Activated naive CD8-positive, alpha-beta T cell treated with anti-CD3 and anti-CD28 coated beads, Interleukin-2, amount 50 U/mL, for 24 hours (primary cell): ENCODE measurements around the gene IRAK4.

Source experiments
- ATAC-seq: fragments of 150-1000 bp; cut with Tn5 transposase; one replicate; pipeline ENCODE4 v1.10.0; 2021
- DNase-seq: peaks from one replicate; pipeline ENCODE4 v3.0.0; 2021
- H3K27ac Mint-ChIP-seq: one replicate; pipeline ENCODE4 v1.8.0; 2021; ENCODE audit warnings: mild to moderate bottlenecking, mixed read lengths
- H3K27me3 Mint-ChIP-seq: one replicate; pipeline ENCODE4 v1.8.0; 2021; ENCODE audit warnings: mixed read lengths
- H3K36me3 Mint-ChIP-seq: one replicate; pipeline ENCODE4 v1.8.0; 2021; ENCODE audit warnings: low read depth, mixed read lengths
- H3K4me1 Mint-ChIP-seq: one replicate; pipeline ENCODE4 v1.8.0; 2021; ENCODE audit warnings: mixed read lengths
- H3K4me3 Mint-ChIP-seq: one replicate; pipeline ENCODE4 v1.8.0; 2021; ENCODE audit warnings: mild to moderate bottlenecking, moderate library complexity, mixed read lengths
- H3K9me3 Mint-ChIP-seq: one replicate; pipeline ENCODE4 v1.8.0; 2021; ENCODE audit warnings: mixed read lengths

Gene IRAK4

DNA sequence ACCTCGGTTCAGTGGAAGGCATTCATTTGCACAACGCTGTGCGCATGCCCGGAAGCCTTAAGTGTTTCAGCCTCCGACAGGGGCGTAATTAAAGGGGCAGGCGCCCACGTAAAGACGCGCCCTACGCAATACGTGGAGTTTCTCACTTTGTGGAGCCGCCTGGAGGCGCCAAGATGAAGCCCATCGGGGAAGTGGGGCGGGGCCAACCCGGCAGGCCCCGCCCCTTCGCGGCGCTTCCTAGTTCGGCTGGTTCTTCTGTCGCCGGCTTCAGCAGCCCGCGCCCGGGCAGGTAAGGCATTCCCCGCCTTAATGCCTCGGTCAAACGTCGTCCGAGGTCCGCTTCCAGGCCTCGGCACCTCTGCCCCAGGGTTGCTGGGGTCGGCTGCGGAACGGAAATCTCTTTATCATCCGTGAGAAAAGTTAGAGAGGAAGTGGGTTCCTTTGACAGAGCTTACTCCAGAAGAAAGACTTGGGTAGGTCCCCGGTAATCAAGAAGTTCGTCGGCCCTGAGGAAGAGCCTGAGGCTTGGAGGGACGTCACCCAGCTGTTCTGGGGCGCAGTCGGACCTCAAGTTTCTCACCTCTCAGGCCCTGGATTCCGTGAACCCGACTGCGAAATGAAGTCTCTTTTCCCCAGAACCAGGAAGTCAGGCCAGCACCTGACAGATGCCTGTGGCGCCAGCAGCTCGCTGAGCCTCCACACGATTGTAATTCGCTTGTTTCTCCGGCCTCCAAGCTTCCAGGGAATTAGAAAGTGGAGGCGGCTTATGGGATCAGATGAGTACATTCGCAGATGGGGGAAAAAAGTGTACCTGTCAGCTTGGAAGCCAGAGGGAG lies at the start of gene IRAK4, which contains the start of gene PUS7L:
Gene IRAK4 (plus strand): TSS at position 224 of the 836 bp plus-strand sequence. CDS start 9,161 bp downstream, outside the sequence.
Gene PUS7L (minus strand): TSS at position 63 of the 836 bp plus-strand sequence. CDS start 3,545 bp downstream, outside the sequence.
- peak within 1 kb of the TSS; percentile 97 for H3K27ac Mint-ChIP-seq
- no peaks in the 10 kb centered on the region for H3K27me3 Mint-ChIP-seq
- DNase-seq (peak; percentile 93), ATAC-seq (peak; percentile 96)
- peaks cover 68% of the 10 kb centered on the region for H3K4me1 Mint-ChIP-seq
- peak within 1 kb of the TSS; percentile 81 for H3K4me3 Mint-ChIP-seq
- peaks cover 29% of the 10 kb centered on the region for H3K36me3 Mint-ChIP-seq
- peaks cover 5% of the 10 kb centered on the region for H3K9me3 Mint-ChIP-seq

DNA sequence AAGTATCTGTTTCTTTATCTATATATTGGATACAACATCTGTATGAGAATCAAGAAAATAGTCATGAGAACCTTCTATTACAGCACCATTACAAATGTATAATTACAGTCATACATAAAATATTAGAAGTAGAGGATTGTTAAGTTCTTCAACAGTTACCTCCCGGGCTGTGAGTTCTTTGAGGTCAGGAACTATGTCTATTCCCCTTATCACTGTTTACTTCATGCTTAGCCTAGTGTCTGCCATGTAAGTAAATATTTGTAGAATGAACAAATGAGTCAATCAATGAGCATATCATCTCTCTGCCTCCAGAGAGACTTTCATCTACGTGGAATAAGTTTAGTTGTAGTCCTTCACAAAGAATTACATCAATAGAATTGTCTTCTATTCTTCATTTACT lies 47.4 kb upstream of the IRAK4 start:
- Mint-ChIP-seq H3K4me3 (no peak overlapping the region), H3K4me1 (no peaks in the 10 kb centered on the region), H3K9me3 (peaks cover 23% of the 10 kb centered on the region), H3K27me3 (peaks cover 10% of the 10 kb centered on the region), H3K27ac (no peak overlapping the region), H3K36me3 (no peaks in the 10 kb centered on the region)
- ATAC-seq: no peak
- no peak for DNase-seq

DNA sequence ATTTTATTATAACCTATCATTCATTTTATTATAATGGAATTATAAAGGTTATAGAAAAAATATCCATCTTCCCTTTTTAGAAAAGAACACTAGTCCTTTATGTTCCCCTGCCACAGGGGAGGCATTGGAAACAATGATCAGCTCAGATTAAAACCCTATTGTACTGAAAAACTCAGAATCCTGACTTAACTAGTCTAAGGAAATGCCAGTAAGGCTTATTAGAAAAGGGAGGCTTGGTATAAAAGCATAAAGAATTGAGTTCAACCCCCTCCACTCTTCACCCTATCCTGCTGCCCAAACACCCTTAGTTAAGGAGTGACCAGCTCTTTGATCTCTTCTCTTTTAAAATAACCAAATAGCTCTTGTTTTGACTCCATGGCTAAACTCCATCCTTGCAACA lies 36.1 kb upstream of the IRAK4 start:
- ATAC-seq (no peak), DNase-seq (no peak)
- H3K27ac Mint-ChIP-seq: no peak overlapping the region
- peaks cover 14% of the 10 kb centered on the region for H3K36me3 Mint-ChIP-seq
- no peaks in the 10 kb centered on the region for H3K27me3 Mint-ChIP-seq
- H3K4me3 Mint-ChIP-seq: no peak overlapping the region
- H3K9me3 Mint-ChIP-seq: no peaks in the 10 kb centered on the region
- H3K4me1 Mint-ChIP-seq: no peaks in the 10 kb centered on the region

DNA sequence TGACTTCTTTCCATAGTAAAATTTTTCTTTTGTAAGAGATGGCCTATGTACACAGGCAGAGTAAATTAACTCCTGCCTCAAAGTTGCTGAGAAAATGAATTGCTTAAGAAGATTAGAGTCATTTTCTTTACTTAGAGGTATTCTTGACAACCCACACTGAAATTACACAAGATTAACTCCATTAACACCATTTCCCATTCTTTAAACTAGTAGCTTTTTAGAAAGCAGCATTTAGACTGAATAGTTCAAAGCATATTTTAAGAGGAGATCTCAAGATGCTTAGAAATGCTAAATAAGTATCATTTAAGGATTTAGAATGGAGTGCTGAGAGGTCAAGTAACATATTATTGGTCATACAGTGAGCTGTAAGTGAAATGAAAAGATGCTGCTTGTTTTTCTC lies 35.6 kb upstream of the IRAK4 start:
- H3K36me3 Mint-ChIP-seq: peaks cover 14% of the 10 kb centered on the region
- H3K27ac Mint-ChIP-seq: no peak overlapping the region
- H3K4me3 Mint-ChIP-seq: no peak overlapping the region
- no peaks in the 10 kb centered on the region for H3K4me1 Mint-ChIP-seq
- H3K9me3 Mint-ChIP-seq: no peaks in the 10 kb centered on the region
- DNase-seq (no peak), ATAC-seq (no peak)
- no peaks in the 10 kb centered on the region for H3K27me3 Mint-ChIP-seq

DNA sequence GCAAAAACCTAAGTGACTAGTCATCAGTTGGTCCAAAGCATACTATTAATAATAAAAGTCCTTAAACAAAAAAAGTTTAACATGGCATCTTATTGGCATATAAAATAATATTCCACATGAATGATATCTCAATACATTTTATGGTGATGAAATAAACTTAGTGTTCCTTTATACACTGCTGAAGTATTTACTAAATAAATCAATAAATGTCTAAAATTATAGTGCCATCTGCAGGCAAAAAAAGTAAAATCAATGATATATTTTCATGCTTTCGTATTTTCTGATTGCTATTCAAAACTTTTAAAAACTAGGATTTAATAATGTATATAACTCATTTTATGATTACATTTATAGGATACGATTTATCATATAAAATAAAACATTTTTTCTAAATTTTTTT lies 30.6 kb upstream of the IRAK4 start:
- H3K27me3 Mint-ChIP-seq: no peaks in the 10 kb centered on the region
- H3K36me3 Mint-ChIP-seq: peaks cover 14% of the 10 kb centered on the region
- no peak for DNase-seq
- peaks cover 12% of the 10 kb centered on the region for H3K4me1 Mint-ChIP-seq
- ATAC-seq: no peak
- H3K9me3 Mint-ChIP-seq: no peaks in the 10 kb centered on the region
- H3K4me3 Mint-ChIP-seq: no peak overlapping the region
- no peak overlapping the region for H3K27ac Mint-ChIP-seq

DNA sequence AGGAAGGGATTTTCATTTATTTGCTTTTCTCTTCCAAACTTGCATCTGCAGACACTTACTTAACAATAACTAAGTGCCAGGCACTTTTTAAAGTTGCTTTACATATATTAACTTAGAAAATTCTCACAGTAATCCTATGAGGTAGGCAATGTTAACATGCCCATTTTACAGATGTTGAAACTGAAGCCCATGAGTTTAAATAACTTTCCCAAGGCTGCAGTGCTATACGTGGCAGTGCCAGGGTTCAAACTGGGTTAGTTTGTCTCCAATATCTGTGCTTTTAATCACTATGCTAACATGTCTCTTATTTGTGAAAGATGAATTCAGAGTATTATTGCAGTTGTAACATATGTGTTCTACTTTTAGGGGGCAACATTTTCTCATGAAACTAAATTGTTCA lies 30.1 kb upstream of the IRAK4 start:
- Mint-ChIP-seq H3K36me3 (peaks cover 15% of the 10 kb centered on the region), H3K27me3 (no peaks in the 10 kb centered on the region), H3K4me1 (peaks cover 12% of the 10 kb centered on the region), H3K27ac (no peak overlapping the region), H3K4me3 (no peak overlapping the region), H3K9me3 (no peaks in the 10 kb centered on the region)
- ATAC-seq (no peak), DNase-seq (no peak)

DNA sequence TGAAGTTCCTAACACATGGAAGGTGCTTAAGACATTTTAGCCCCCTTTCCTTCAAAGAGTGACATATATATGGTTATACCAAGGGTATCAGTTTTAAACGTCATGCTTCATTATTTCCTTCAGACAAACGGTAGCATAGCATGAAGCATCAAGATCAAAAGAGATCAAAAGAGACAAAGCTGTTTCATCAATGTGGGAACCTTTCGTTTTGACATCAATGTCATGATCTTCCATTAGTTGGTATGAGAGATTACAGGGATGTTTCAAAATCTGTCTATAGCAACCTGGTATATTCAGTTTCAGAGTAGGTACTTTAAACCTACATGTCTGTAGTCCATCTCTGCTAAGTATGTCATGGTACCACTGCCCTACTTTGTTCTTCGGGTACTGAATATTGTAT lies 28.5 kb upstream of the IRAK4 start:
- H3K36me3 Mint-ChIP-seq: peaks cover 21% of the 10 kb centered on the region
- H3K9me3 Mint-ChIP-seq: no peaks in the 10 kb centered on the region
- peaks cover 12% of the 10 kb centered on the region for H3K4me1 Mint-ChIP-seq
- H3K27me3 Mint-ChIP-seq: no peaks in the 10 kb centered on the region
- peak overlapping the region; percentile 21 for H3K27ac Mint-ChIP-seq
- no peak overlapping the region for H3K4me3 Mint-ChIP-seq
- ATAC-seq (peak; percentile 96), DNase-seq (no peak)

DNA sequence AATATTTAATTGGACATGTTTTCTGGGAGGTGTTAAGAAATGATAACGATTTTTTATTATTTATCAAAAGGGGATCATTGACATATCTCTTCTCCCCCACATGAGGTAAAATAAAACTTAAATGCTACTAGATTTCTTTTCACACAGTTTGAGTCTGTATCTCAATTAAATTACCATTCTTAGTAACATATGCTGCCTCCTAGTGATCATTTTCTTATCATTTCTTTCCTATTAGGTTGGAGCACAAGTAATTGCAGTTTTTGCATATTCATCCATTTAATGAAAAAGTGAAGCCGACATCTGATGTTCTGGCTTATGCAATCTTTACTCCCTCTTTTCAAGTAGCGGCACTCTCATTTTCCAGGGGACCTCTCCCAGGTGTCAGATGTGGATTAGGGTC lies 25.1 kb upstream of the IRAK4 start:
- Mint-ChIP-seq H3K27me3 (no peaks in the 10 kb centered on the region), H3K4me1 (peaks cover 12% of the 10 kb centered on the region), H3K4me3 (no peak overlapping the region), H3K27ac (no peak overlapping the region), H3K9me3 (no peaks in the 10 kb centered on the region), H3K36me3 (peaks cover 28% of the 10 kb centered on the region)
- DNase-seq: no peak
- no peak for ATAC-seq

DNA sequence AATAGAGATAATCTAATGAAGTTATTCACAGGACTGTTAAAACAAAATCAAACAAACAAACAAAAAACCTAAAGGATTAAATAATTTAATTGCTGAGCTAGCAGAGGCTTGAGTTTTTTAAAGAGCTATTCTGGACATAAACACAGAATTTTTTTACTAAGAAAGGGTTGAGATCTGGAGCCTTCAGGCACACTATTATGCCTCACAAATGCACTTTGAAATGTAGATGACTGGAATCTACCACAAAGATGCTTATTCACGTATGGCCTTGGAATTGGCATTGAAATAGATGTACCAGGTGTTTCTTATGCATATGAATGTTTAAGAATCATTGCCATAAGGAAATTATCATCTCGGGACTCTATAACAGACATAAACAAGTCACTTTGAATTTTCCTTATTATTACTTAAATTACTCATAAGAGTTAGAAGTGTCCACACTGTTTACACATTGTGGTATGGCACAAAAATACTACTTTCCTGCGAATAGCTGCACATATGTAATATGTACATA lies 21.8 kb upstream of the IRAK4 start:
- Mint-ChIP-seq H3K4me1 (no peaks in the 10 kb centered on the region), H3K36me3 (peaks cover 39% of the 10 kb centered on the region), H3K27ac (no peak overlapping the region), H3K4me3 (no peak overlapping the region), H3K9me3 (no peaks in the 10 kb centered on the region), H3K27me3 (no peaks in the 10 kb centered on the region)
- ATAC-seq (no peak), DNase-seq (no peak)

DNA sequence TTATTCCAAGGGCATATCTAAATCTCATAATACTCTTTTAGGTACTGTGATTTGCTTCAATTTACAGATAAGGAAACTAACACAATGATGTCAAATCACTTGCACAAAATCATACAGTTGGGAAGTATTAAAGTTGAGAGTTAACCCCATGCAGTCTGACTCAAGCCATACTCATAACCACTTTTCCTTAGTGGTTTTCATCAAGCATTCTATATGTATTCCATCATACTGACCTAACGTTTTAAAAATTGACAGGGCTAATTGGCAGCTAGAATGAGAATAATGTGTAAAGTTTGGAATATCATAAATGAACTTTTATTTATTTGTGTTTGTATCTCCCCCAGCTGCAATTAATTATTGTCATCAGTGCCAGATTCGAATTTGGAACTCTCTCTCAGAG lies 21.1 kb upstream of the IRAK4 start:
- H3K36me3 Mint-ChIP-seq: peaks cover 41% of the 10 kb centered on the region
- H3K27me3 Mint-ChIP-seq: no peaks in the 10 kb centered on the region
- ATAC-seq (no peak), DNase-seq (no peak)
- no peaks in the 10 kb centered on the region for H3K9me3 Mint-ChIP-seq
- no peak overlapping the region for H3K27ac Mint-ChIP-seq
- no peaks in the 10 kb centered on the region for H3K4me1 Mint-ChIP-seq
- H3K4me3 Mint-ChIP-seq: no peak overlapping the region

DNA sequence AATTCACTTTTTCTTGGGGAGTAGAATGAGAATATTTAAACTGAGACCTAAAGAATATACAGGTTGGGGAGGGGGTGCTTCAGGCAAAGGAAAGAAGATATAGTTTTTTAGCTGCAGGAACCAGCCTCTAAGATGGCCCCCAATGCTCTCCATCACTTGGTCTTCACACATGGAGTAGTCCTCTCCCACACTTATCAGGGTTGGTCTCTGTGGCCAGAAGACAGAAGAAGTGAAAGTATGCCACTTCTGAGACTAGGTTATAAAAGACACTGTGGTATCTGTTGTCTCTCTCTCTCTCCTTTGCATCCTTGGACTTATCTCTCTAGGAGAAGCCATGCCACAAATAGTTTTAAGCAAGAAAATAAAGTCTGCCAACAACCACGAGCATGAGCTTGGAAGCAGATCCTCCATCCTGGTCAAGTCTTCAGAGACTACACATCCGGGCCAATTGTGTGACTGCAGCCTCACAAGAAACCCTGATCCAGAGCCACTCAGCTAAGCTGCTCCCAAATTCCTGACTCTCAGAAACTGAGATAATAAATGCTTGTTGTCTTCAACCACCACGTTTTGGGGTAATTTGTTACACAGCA lies 18.1 kb upstream of the IRAK4 start:
- no peak for DNase-seq

DNA sequence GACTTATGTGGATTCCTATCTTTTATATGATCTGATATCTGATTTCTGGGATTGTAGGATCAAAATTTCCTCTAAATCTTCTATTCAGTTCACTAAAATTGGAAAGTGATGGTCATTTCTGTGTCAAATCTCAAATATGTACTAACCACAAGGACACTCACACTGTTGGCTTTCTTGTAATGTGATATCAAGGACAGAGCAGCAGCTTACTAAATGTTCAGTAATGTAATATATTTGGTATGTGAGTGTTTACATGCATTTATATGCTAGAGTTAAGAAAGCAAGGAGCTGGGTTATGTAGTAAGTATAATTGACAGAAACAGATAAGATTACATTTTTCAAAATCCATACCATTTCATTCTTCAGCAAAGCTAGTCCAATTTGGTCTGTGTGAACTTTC lies 16.6 kb upstream of the IRAK4 start:
- DNase-seq (no peak), ATAC-seq (no peak)
- H3K27ac Mint-ChIP-seq: no peak overlapping the region
- no peak overlapping the region for H3K4me3 Mint-ChIP-seq
- no peaks in the 10 kb centered on the region for H3K4me1 Mint-ChIP-seq
- peaks cover 45% of the 10 kb centered on the region for H3K36me3 Mint-ChIP-seq
- no peaks in the 10 kb centered on the region for H3K9me3 Mint-ChIP-seq
- H3K27me3 Mint-ChIP-seq: no peaks in the 10 kb centered on the region

More for the DNA sequence above, 18.1 kb upstream of the IRAK4 start:
- Mint-ChIP-seq H3K9me3 (no peaks in the 10 kb centered on the region), H3K4me3 (no peak overlapping the region), H3K4me1 (no peaks in the 10 kb centered on the region), H3K36me3 (peaks cover 47% of the 10 kb centered on the region), H3K27me3 (no peaks in the 10 kb centered on the region), H3K27ac (no peak overlapping the region)
- no peak for ATAC-seq

DNA sequence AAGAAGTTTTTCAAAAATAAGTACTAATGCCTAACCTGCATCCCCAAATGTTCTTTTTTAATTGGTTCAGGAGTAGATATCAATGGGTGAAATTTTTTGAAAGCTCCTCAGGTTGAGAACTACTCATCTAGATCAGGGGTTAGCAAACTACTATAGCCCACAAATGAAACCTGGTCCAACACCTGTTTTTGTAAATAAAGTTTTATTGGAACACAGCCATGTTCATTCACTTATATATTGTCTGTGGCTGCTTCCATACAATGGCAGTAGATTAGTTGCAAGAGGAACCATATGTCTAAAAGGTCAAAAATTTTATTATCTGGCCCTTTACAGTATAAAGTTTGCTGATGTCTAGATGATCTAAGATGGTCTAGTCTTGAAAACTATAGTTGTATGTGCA lies 13.9 kb upstream of the IRAK4 start:
- no peaks in the 10 kb centered on the region for H3K4me1 Mint-ChIP-seq
- H3K4me3 Mint-ChIP-seq: no peak overlapping the region
- H3K36me3 Mint-ChIP-seq: peaks cover 42% of the 10 kb centered on the region
- no peak for ATAC-seq
- no peaks in the 10 kb centered on the region for H3K9me3 Mint-ChIP-seq
- H3K27me3 Mint-ChIP-seq: no peaks in the 10 kb centered on the region
- no peak for DNase-seq
- no peak overlapping the region for H3K27ac Mint-ChIP-seq

DNA sequence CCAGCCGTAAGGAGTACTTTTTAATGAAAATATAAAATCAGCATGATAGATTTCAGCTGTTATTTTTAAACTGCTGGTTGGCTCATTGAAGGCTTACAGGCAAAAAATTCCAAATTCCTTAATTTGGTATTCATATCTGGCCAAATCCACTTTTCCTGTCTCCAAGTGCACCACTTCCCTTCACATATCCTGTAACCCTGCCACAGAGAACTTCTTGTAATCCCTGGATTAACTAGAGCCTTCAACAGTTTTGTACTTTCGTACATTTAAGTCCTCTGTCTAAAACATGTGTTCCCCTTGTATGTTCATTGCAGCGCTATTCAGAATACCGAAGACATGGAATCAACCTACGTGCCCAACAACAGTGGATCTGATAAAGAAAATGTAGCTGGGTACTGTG lies 9.7 kb upstream of the IRAK4 start:
- DNase-seq: no peak
- H3K4me1 Mint-ChIP-seq: peaks cover 14% of the 10 kb centered on the region
- peaks cover 54% of the 10 kb centered on the region for H3K36me3 Mint-ChIP-seq
- ATAC-seq: no peak
- H3K27ac Mint-ChIP-seq: no peak overlapping the region
- H3K4me3 Mint-ChIP-seq: no peak overlapping the region
- peaks cover 8% of the 10 kb centered on the region for H3K9me3 Mint-ChIP-seq
- H3K27me3 Mint-ChIP-seq: no peaks in the 10 kb centered on the region

DNA sequence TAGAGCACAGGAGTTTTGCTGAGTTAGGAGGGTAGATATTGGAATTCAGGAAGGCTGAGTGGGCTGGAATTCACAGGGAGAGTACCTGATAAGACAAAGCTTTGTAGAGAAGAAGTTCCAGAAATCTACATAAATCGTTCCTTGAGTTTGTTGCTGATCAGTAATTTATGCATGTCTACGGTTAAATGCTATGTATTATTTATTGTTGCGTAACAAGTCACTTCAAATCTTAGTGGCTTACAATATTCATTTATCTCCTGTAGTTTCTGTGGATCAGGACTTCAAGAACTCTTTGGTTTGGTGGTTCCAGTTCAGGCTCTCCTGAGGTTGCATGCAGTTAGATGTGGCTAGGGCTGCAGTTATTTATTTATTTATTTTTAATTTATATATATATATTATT lies 7.9 kb upstream of the IRAK4 start:
- Mint-ChIP-seq H3K4me3 (no peak overlapping the region), H3K9me3 (peaks cover 14% of the 10 kb centered on the region), H3K4me1 (peaks cover 23% of the 10 kb centered on the region), H3K27ac (no peak overlapping the region), H3K36me3 (peaks cover 53% of the 10 kb centered on the region), H3K27me3 (no peaks in the 10 kb centered on the region)
- DNase-seq (no peak), ATAC-seq (no peak)
